SHP77 treated with DMSO at 0.1 percent for 48 hours (cell line): ENCODE measurements around the gene ZNF544.
"Not testable (repeated sequence)": the region's sequence is repeated elsewhere in the genome, so short reads cannot be mapped to it uniquely, and the experiment has no call there.

Experiments used
- DNase-seq: peaks from one replicate; lab custom pipeline; 2025; lab: John Stamatoyannopoulos, UW

ZNF544 gene

DNA sequence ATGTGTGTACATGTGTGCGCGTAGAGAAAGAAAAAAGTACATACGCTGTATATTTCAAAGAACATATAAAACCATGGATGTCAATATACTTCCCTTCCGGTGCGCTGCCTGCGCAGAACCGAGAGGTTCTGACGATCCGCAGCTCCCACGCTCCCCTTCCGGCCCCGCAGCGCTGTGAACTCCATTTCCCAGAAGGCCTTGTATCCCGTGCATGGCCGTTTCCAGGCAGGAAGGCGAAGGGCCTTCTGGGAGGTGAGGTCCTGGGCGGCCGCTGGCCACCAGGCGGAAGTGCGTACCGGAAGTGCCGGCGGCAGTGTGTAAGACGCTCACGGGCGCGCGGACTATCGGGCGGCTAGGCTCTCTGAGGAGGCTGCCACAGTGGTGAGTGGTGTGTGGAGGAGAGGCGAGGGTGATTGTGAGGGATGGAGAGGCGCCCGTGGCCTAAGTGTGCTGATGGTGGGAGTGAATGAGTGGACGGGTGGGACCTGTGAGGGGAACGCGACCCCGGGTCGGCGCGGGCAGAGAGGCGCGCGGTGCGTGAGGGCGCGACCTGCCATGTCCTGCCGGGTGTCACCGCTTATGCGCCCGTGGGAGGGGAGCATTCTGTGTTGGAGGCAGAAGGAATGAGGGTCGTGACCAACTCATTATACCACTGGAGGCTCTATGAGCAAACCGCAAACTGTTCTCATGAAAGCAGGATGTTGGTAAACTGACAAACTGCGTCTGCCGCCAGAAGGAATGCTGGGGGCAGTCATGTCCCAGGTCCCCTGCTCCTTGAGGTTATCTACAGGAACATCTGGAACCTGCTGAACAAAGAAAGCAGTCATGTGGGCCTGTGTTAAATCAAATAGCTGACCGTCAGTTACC, 76.6 kb downstream of the ZNF544 start, which contains the start of gene ERVK3-1:
Gene ERVK3-1, plus strand, starts transcription at position 313 of the 867 bp plus-strand sequence. CDS start 6,792 bp downstream, outside the sequence.
- DNase-seq, result peak; percentile 91

DNA sequence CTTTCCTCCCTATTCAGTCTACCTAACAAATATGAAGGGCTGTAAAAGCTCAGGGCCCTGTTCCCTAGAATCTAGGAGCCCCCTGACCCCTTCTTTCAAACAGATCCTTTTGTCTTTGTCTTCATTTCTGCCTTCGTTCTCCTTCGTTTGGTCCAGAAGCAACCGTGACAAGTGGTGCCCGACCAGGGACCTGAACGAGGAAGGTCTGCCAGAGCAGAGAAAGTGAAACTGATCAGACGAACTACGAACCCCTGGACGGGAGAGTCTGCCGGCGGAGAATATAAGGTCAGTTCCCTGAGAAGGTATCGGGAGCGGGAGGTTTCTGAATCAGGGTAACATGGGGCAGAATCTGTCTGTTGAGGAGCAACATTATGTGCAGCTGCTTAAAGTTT, 77.2 kb downstream of the ZNF544 start:
- DNase-seq, result no peak

DNA sequence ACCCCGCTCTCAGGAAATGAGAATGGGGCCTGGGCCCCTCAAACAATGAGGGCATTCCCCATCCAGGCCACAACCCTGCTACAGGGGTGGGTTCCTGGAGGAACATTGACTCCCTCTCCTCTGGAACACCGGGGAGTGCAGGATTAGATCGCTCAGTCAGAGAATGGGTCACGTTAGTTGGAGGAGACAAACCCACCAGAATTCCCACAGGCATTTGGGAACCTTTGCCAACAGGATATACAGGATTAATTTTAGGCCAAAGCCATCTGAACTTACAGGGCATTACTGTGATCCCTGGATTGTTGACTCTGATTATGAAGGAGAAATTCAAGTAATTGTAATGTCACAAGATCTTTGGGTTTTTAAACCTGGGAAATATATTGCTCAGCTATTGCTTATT, 79.0 kb downstream of the ZNF544 start:
- no peak for DNase-seq

DNA sequence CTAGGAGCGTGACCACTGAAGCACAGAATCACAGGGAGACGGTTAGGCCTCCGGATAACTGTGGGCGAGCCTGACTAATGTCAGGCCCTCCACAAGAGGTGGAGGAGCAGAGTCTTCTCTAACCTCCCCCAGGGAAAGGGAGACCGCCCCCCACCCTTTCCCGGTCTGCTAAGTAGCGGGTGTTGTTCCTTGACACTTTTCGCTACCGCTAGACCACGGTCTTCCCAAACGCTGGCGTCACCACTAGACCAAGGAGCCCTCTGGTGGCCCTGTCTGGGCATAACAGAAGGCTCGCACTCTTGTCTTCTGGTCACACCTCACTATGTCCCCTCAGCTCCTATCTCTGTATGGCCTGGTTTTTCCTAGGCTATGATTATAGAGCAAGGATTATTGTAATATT, 82.0 kb downstream of the ZNF544 start:
- not testable (repeated sequence) for DNase-seq

DNA sequence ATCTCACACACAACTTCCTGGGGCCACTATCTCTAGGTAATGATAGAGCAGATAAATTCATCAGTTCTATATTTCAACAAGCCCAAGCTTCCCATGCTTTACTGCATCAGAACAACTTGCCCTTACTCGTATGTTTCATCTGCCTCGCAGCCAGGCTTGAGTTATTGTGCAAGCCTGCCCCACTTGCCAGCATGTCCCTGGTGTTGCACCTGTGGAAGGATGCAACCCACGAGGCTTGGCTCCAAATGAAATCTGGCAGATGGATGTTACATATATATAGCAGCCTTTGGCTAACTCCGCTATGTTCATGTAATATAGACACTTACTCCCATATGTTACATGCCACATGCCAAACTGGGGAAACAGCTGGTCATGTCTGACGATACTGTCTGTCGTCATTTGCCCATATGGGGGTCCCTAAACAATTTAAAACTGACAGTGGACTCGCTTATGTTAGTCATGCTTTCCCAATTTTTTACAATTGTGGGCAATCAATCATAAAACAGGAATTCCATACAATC, 82.7 kb downstream of the ZNF544 start:
- no peak for DNase-seq
